Stimulated activated CD4-positive, alpha-beta T cell treated with anti-CD3 and anti-CD28 coated beads, TNF-alpha, amount 100 ng/mL, for 48 hours (primary cell): ENCODE measurements around the gene GXYLT2.

Experiments
- DNase-seq, 3 donors: peaks; one replicate each; pipeline ENCODE4 v3.0.0-alpha.2; 2020; ENCODE audit warnings: low read depth in 3 of 3

GXYLT2 gene

GRCh38 chr3:72932416-72932815 lies 44.6 kb downstream of the GXYLT2 start:
- no peak for DNase-seq

GRCh38 chr3:72938471-72939265 lies 50.8 kb downstream of the GXYLT2 start:
- no peak for DNase-seq

GRCh38 chr3:72941245-72941644 lies 53.4 kb downstream of the GXYLT2 start:
- no peak for DNase-seq

- DNase-seq: no peak
Observed at GRCh38 chr3:72942427-72942826, 54.6 kb downstream of the GXYLT2 start.

GRCh38 chr3:72944696-72945095 lies 56.9 kb downstream of the GXYLT2 start:
- no peak for DNase-seq

- no peak for DNase-seq
Observed at GRCh38 chr3:72947715-72948490, 60.1 kb downstream of the GXYLT2 start.

GRCh38 chr3:72949016-72949415 lies 61.2 kb downstream of the GXYLT2 start:
- no peak for DNase-seq

- no peak for DNase-seq
Observed at GRCh38 chr3:72950372-72950771, 62.5 kb downstream of the GXYLT2 start.

GRCh38 chr3:72950801-72951200 lies 63.0 kb downstream of the GXYLT2 start:
- no peak for DNase-seq

GRCh38 chr3:72951259-72951722 lies 63.4 kb downstream of the GXYLT2 start:
- DNase-seq: no peak

- no peak for DNase-seq
Observed at GRCh38 chr3:72953325-72953956, 65.6 kb downstream of the GXYLT2 start.

GRCh38 chr3:72957297-72957696 lies 69.5 kb downstream of the GXYLT2 start:
- no peak for DNase-seq

- no peak for DNase-seq
Observed at GRCh38 chr3:72959336-72959735, 71.5 kb downstream of the GXYLT2 start.

GRCh38 chr3:72960812-72961518 lies 73.1 kb downstream of the GXYLT2 start:
- DNase-seq: no peak

- DNase-seq: no peak
Observed at GRCh38 chr3:72961752-72962151, 73.9 kb downstream of the GXYLT2 start.

- no peak for DNase-seq
Observed at GRCh38 chr3:72962317-72962716, 74.5 kb downstream of the GXYLT2 start.

GRCh38 chr3:72964633-72965032 lies 76.8 kb downstream of the GXYLT2 start:
- DNase-seq: no peak

- no peak for DNase-seq
Observed at GRCh38 chr3:72968266-72968664, 80.4 kb downstream of the GXYLT2 start.

GRCh38 chr3:72969766-72970165 lies 81.9 kb downstream of the GXYLT2 start:
- DNase-seq: no peak

GRCh38 chr3:72970942-72971341 lies 83.1 kb downstream of the GXYLT2 start:
- DNase-seq: no peak

- DNase-seq: no peak
Observed at GRCh38 chr3:72972706-72973030, 84.8 kb downstream of the GXYLT2 start.
